NB4 (cell line): ENCODE data around the gene CEP290.

Experiments used
- CTCF ChIP-seq: IDR thresholded peaks from one replicate; pipeline ENCODE4 v1.5.1; 2012; ENCODE audit warnings: low read depth, low read length
- POLR2A ChIP-seq: IDR thresholded peaks from 2 replicates; pipeline ENCODE4 v1.6.1; 2011; ENCODE audit warnings: mild to moderate bottlenecking; ENCODE audit not compliant: insufficient read length; ENCODE audit errors: extremely low read depth

- TF ChIP-seq POLR2A, result no peak
- no peak for TF ChIP-seq CTCF
Observed at GRCh38 chr12:88083634-88084033, 58.3 kb downstream of the CEP290 start.
